ENCODE data around the gene LENG9.

- TF ChIP-seq, protein P1, sequence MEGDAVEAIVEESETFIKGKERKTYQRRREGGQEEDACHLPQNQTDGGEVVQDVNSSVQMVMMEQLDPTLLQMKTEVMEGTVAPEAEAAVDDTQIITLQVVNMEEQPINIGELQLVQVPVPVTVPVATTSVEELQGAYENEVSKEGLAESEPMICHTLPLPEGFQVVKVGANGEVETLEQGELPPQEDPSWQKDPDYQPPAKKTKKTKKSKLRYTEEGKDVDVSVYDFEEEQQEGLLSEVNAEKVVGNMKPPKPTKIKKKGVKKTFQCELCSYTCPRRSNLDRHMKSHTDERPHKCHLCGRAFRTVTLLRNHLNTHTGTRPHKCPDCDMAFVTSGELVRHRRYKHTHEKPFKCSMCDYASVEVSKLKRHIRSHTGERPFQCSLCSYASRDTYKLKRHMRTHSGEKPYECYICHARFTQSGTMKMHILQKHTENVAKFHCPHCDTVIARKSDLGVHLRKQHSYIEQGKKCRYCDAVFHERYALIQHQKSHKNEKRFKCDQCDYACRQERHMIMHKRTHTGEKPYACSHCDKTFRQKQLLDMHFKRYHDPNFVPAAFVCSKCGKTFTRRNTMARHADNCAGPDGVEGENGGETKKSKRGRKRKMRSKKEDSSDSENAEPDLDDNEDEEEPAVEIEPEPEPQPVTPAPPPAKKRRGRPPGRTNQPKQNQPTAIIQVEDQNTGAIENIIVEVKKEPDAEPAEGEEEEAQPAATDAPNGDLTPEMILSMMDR (IDR thresholded peaks at IDR 0.05), result no peak
- TF ChIP-seq EP300 (IDR thresholded peaks at IDR 0.05) (no peak), POLR2A (IDR thresholded peaks at IDR 0.05) (no peak)
These were observed 22.3 kb upstream of the LENG9 start for GRCh38 chr19:54485851-54486250.

All from tibial nerve (tissue), 4 donors.